Loucy (cell line): ENCODE results near the gene PTPRN2.

Experiments
- H2AFZ ChIP-seq: fragments of 200-600 bp; sonication (generic); 2 replicates; pipeline ENCODE4 v1.6.0; 2016; ENCODE audit warnings: antibody characterized with exemption, mild to moderate bottlenecking, low read length, moderate library complexity
- H3F3A ChIP-seq: fragments of 200-600 bp; 2 replicates; pipeline ENCODE4 v1.6.0; 2016; ENCODE audit warnings: antibody characterized with exemption, low read depth, mild to moderate bottlenecking
- H3K27me3 ChIP-seq: fragments of 200-600 bp; sonication (generic); 2 replicates; pipeline ENCODE4 v1.6.1; 2014; ENCODE audit warnings: low read length, mild to moderate bottlenecking; ENCODE audit not compliant: insufficient read depth, poor library complexity, severe bottlenecking
- H3K36me3 ChIP-seq: fragments of 200-600 bp; sonication (generic); 2 replicates; pipeline ENCODE4 v1.6.1; 2016; ENCODE audit warnings: low read length; ENCODE audit not compliant: insufficient read depth
- H3K4me1 ChIP-seq: fragments of 200-600 bp; sonication (generic); 2 replicates; pipeline ENCODE4 v1.5.1; 2014; ENCODE audit warnings: low read length, mild to moderate bottlenecking; ENCODE audit not compliant: insufficient read depth, poor library complexity, severe bottlenecking
- H3K4me2 ChIP-seq: fragments of 200-600 bp; sonication (generic); 2 replicates; pipeline ENCODE4 v1.6.0; 2014; ENCODE audit warnings: antibody characterized with exemption, low read length, low read depth, mild to moderate bottlenecking; ENCODE audit not compliant: poor library complexity, severe bottlenecking
- H3K4me3 ChIP-seq: fragments of 200-600 bp; sonication (generic); 2 replicates; pipeline ENCODE4 v1.5.1; 2014; ENCODE audit warnings: low read length, mild to moderate bottlenecking, mixed read lengths; ENCODE audit not compliant: poor library complexity, severe bottlenecking
- H3K79me2 ChIP-seq: fragments of 200-600 bp; sonication (generic); 2 replicates; pipeline ENCODE4 v1.6.1; 2014; ENCODE audit warnings: low read length; ENCODE audit not compliant: insufficient read depth
- H3K9ac ChIP-seq: fragments of 200-600 bp; sonication (generic); 2 replicates; pipeline ENCODE4 v1.6.0; 2014; ENCODE audit warnings: mild to moderate bottlenecking, low read depth, low read length, moderate library complexity; ENCODE audit not compliant: poor library complexity, severe bottlenecking
- H3K9me2 ChIP-seq: fragments of 200-600 bp; sonication (generic); replicated peaks from 2 replicates; pipeline ENCODE4 v1.6.1; 2016; ENCODE audit warnings: low read depth, low read length, mixed read lengths
- H3K9me3 ChIP-seq: fragments of 200-600 bp; sonication (generic); 2 replicates; pipeline ENCODE4 v1.6.1; 2014; ENCODE audit warnings: mild to moderate bottlenecking, antibody characterized with exemption, low read length, low read depth; ENCODE audit not compliant: insufficient read depth
- H4K20me1 ChIP-seq: fragments of 200-600 bp; sonication (generic); 2 replicates; pipeline ENCODE4 v1.6.0; 2014; ENCODE audit warnings: antibody characterized with exemption, low read length, mild to moderate bottlenecking; ENCODE audit not compliant: insufficient read depth, poor library complexity, severe bottlenecking
- CTCF ChIP-seq: fragments of 200-600 bp; sonication (generic); conservative IDR thresholded peaks from 2 replicates; pipeline ENCODE4 v1.5.1; 2014; ENCODE audit warnings: mild to moderate bottlenecking, antibody characterized with exemption, low read length
- EZH2phosphoT487 ChIP-seq: fragments of 200-600 bp; IDR thresholded peaks from 2 replicates; pipeline ENCODE4 v1.6.1; 2018; ENCODE audit warnings: antibody characterized with exemption, mild to moderate bottlenecking, moderate library complexity, borderline replicate concordance

PTPRN2 gene

GRCh38 chr7:157722137-157723060 is 865.2 kb downstream of the PTPRN2 start:
- Histone ChIP-seq H3K9ac (no peak overlapping the region), H3K27me3 (no peaks in the 10 kb centered on the region), H3K79me2 (no peaks in the 10 kb centered on the region), H3K4me3 (no peak overlapping the region), H3K9me3 (no peaks in the 10 kb centered on the region; the same call in 1 of the 2 replicates), H3F3A (no peaks in the 10 kb centered on the region), H3K9me2 (no peaks in the 10 kb centered on the region), H3K36me3 (no peaks in the 10 kb centered on the region), H3K4me2 (no peak overlapping the region), H4K20me1 (no peaks in the 10 kb centered on the region), H3K4me1 (no peaks in the 10 kb centered on the region), H2AFZ (no peak overlapping the region)
- no peak for TF ChIP-seq EZH2phosphoT487
- no peak for TF ChIP-seq CTCF

- no peaks in the 10 kb centered on the region for H3K27me3 ChIP-seq
- TF ChIP-seq EZH2phosphoT487 (no peak), CTCF (no peak)
- no peak overlapping the region for H3K4me2 ChIP-seq
- no peaks in the 10 kb centered on the region; the same call in 1 of the 2 replicates for H3K9me3 ChIP-seq
- no peaks in the 10 kb centered on the region for H3K4me1 ChIP-seq
- H2AFZ ChIP-seq = no peak overlapping the region
- no peaks in the 10 kb centered on the region for H3K9me2 ChIP-seq
- H3K36me3 ChIP-seq = no peaks in the 10 kb centered on the region
- H3K9ac ChIP-seq = no peak overlapping the region
- no peaks in the 10 kb centered on the region for H4K20me1 ChIP-seq
- H3F3A ChIP-seq = no peaks in the 10 kb centered on the region
- no peak overlapping the region for H3K4me3 ChIP-seq
- H3K79me2 ChIP-seq = no peaks in the 10 kb centered on the region
Measured at GRCh38 chr7:157721468-157722136, 866.0 kb downstream of the PTPRN2 start.

- Histone ChIP-seq H2AFZ (no peak overlapping the region), H3K9me3 (peaks cover 4% of the 10 kb centered on the region; the same call in 1 of the 2 replicates), H3K79me2 (no peaks in the 10 kb centered on the region), H3K4me1 (no peaks in the 10 kb centered on the region), H3K4me2 (no peak overlapping the region), H3K27me3 (no peaks in the 10 kb centered on the region), H3F3A (no peaks in the 10 kb centered on the region), H3K36me3 (no peaks in the 10 kb centered on the region), H3K9me2 (no peaks in the 10 kb centered on the region), H3K4me3 (no peak overlapping the region), H4K20me1 (no peaks in the 10 kb centered on the region), H3K9ac (no peak overlapping the region)
- TF ChIP-seq CTCF (no peak), EZH2phosphoT487 (no peak)
Measured at GRCh38 chr7:157719705-157720655, 867.6 kb downstream of the PTPRN2 start.
